Measurements from ENCODE around the gene AWAT2. TPM values are rescaled to one million over a fixed set of nuclear protein-coding genes. Genes with fewer than 3 reads are reported as not detected.
"Not testable (repeated sequence)": the region's sequence is repeated elsewhere in the genome, so short reads cannot be mapped to it uniquely, and the experiment has no call there.

The AWAT2 gene
- total RNA-seq, 1 donor from 2014 or later = not detected

- H3K9me3 Mint-ChIP-seq = no peaks in the 10 kb centered on the region
- no peak overlapping the region for H3K27ac Mint-ChIP-seq
- H3K27me3 Mint-ChIP-seq (ENCODE audit: insufficient read depth) = no peaks in the 10 kb centered on the region
- intact Hi-C loops (cut with micrococcal nuclease) = no loop called here
- H3K36me3 Mint-ChIP-seq (ENCODE audit: low read depth) = no peaks in the 10 kb centered on the region
- no peaks in the 10 kb centered on the region for H3K4me1 Mint-ChIP-seq (ENCODE audit: low read depth)
- no peak for DNase-seq (ENCODE audit: low spot score)
- no peak overlapping the region for H3K4me3 Mint-ChIP-seq
Measured at GRCh38 chrX:70009049-70009448, 40.7 kb downstream of the AWAT2 start.

- H3K4me3 Mint-ChIP-seq = no peak overlapping the region
- no peaks in the 10 kb centered on the region for H3K9me3 Mint-ChIP-seq
- DNase-seq (ENCODE audit: low spot score) = no peak
- no peaks in the 10 kb centered on the region for H3K36me3 Mint-ChIP-seq (ENCODE audit: low read depth)
- intact Hi-C loops (cut with micrococcal nuclease) = no loop called here
- no peak overlapping the region for H3K27ac Mint-ChIP-seq
- H3K27me3 Mint-ChIP-seq (ENCODE audit: insufficient read depth) = no peaks in the 10 kb centered on the region
- H3K4me1 Mint-ChIP-seq (ENCODE audit: low read depth) = no peaks in the 10 kb centered on the region
Measured at GRCh38 chrX:70007946-70008345, 41.8 kb downstream of the AWAT2 start.

- DNase-seq (ENCODE audit: low spot score) = no peak
- no peak overlapping the region for H3K4me3 Mint-ChIP-seq
- H3K27me3 Mint-ChIP-seq (ENCODE audit: insufficient read depth) = no peaks in the 10 kb centered on the region
- peaks cover 4% of the 10 kb centered on the region for H3K9me3 Mint-ChIP-seq
- no peaks in the 10 kb centered on the region for H3K36me3 Mint-ChIP-seq (ENCODE audit: low read depth)
- H3K4me1 Mint-ChIP-seq (ENCODE audit: low read depth) = no peaks in the 10 kb centered on the region
- no peak overlapping the region for H3K27ac Mint-ChIP-seq
- intact Hi-C loops (cut with micrococcal nuclease) = no loop called here
Measured at GRCh38 chrX:70001708-70002341, 47.9 kb downstream of the AWAT2 start.

- Mint-ChIP-seq H3K27me3 (ENCODE audit: insufficient read depth) (no peaks in the 10 kb centered on the region), H3K4me3 (no peak overlapping the region), H3K36me3 (ENCODE audit: low read depth) (no peaks in the 10 kb centered on the region), H3K27ac (no peak overlapping the region), H3K4me1 (ENCODE audit: low read depth) (no peaks in the 10 kb centered on the region), H3K9me3 (peaks cover 4% of the 10 kb centered on the region)
- intact Hi-C loops (cut with micrococcal nuclease) = no loop called here
- no peak for DNase-seq (ENCODE audit: low spot score)
Measured at GRCh38 chrX:70001269-70001668, 48.5 kb downstream of the AWAT2 start.

GRCh38 chrX:69998299-69998698 lies 51.4 kb downstream of the AWAT2 start:
- H3K27me3 Mint-ChIP-seq (ENCODE audit: insufficient read depth); H3K4me3 Mint-ChIP-seq; H3K27ac Mint-ChIP-seq; intact Hi-C loops (cut with micrococcal nuclease); DNase-seq (ENCODE audit: low spot score); H3K9me3 Mint-ChIP-seq; H3K4me1 Mint-ChIP-seq (ENCODE audit: low read depth); H3K36me3 Mint-ChIP-seq (ENCODE audit: low read depth): not testable (repeated sequence)

- no peak overlapping the region for H3K4me3 Mint-ChIP-seq
- H3K9me3 Mint-ChIP-seq = peaks cover 4% of the 10 kb centered on the region
- no peaks in the 10 kb centered on the region for H3K36me3 Mint-ChIP-seq (ENCODE audit: low read depth)
- H3K4me1 Mint-ChIP-seq (ENCODE audit: low read depth) = no peaks in the 10 kb centered on the region
- H3K27me3 Mint-ChIP-seq (ENCODE audit: insufficient read depth) = peaks cover 1% of the 10 kb centered on the region
- H3K27ac Mint-ChIP-seq = no peak overlapping the region
- no peak for DNase-seq (ENCODE audit: low spot score)
- intact Hi-C loops (cut with micrococcal nuclease) = no loop called here
Measured at GRCh38 chrX:69996113-69996468, 53.6 kb downstream of the AWAT2 start.

- Mint-ChIP-seq H3K9me3 (peaks cover 4% of the 10 kb centered on the region), H3K4me1 (ENCODE audit: low read depth) (no peaks in the 10 kb centered on the region), H3K4me3 (no peak overlapping the region), H3K27me3 (ENCODE audit: insufficient read depth) (peaks cover 1% of the 10 kb centered on the region), H3K36me3 (ENCODE audit: low read depth) (no peaks in the 10 kb centered on the region), H3K27ac (no peak overlapping the region)
- intact Hi-C loops (cut with micrococcal nuclease) = no loop called here
- DNase-seq (ENCODE audit: low spot score) = no peak
Measured at GRCh38 chrX:69995362-69996112, 54.2 kb downstream of the AWAT2 start.

- peaks cover 1% of the 10 kb centered on the region for H3K27me3 Mint-ChIP-seq (ENCODE audit: insufficient read depth)
- no peak for DNase-seq (ENCODE audit: low spot score)
- H3K4me1 Mint-ChIP-seq (ENCODE audit: low read depth) = no peaks in the 10 kb centered on the region
- no peak overlapping the region for H3K4me3 Mint-ChIP-seq
- intact Hi-C loops (cut with micrococcal nuclease) = no loop called here
- H3K36me3 Mint-ChIP-seq (ENCODE audit: low read depth) = no peaks in the 10 kb centered on the region
- H3K9me3 Mint-ChIP-seq = no peaks in the 10 kb centered on the region
- no peak overlapping the region for H3K27ac Mint-ChIP-seq
Measured at GRCh38 chrX:69993494-69993893, 56.2 kb downstream of the AWAT2 start.

GRCh38 chrX:69991685-69992084 lies 58.1 kb downstream of the AWAT2 start:
- Mint-ChIP-seq H3K4me1 (ENCODE audit: low read depth) (no peaks in the 10 kb centered on the region), H3K27ac (no peak overlapping the region), H3K4me3 (no peak overlapping the region), H3K9me3 (peaks cover 4% of the 10 kb centered on the region), H3K36me3 (ENCODE audit: low read depth) (no peaks in the 10 kb centered on the region), H3K27me3 (ENCODE audit: insufficient read depth) (peaks cover 1% of the 10 kb centered on the region)
- intact Hi-C loops (cut with micrococcal nuclease) = no loop called here
- no peak for DNase-seq (ENCODE audit: low spot score)

Other genes starting within 250 kb of the AWAT2 start
- gene OTUD6A, start 12.5 kb upstream of the AWAT2 start, total RNA-seq = not detected in 2 replicates
- 29.4 and 29.8 TPM in 2 replicates for gene IGBP1, start 83.5 kb upstream of the AWAT2 start, total RNA-seq
- not detected in 2 replicates for gene DGAT2L6, start 127.5 kb upstream of the AWAT2 start, total RNA-seq
- gene AWAT1, start 184.7 kb upstream of the AWAT2 start, total RNA-seq = not detected in 2 replicates
- 0.27 TPM in 1 of 2 replicates, not detected in the other for gene P2RY4, start 210.3 kb upstream of the AWAT2 start, total RNA-seq
- not detected in 2 replicates for gene ARR3, start 218.4 kb upstream of the AWAT2 start, total RNA-seq
- gene RAB41, start 232.2 kb upstream of the AWAT2 start, total RNA-seq = not detected in 2 replicates
- 28.7 and 31.9 TPM in 2 replicates for gene PDZD11, start 240.0 kb upstream of the AWAT2 start, total RNA-seq
- 18.7 and 19.4 TPM in 2 replicates for gene KIF4A, start 240.2 kb upstream of the AWAT2 start, total RNA-seq

Measured in activated T-helper 1 cell treated with anti-CD3 and anti-CD28 coated beads, Interleukin-12 subunit alpha, Interleukin-12 subunit beta, Interleukin-2, Interleukin-4 antibody, amounts not matched to agents 30 ng/mL and 10 ng/mL and 1 ng/mL, durations not matched to agents 14 hours and 24 hours and 36 hours (primary cell).